ENCODE results near the gene PPP6R3. TPM values are rescaled to one million over a fixed set of nuclear protein-coding genes. Genes with fewer than 3 reads are reported as not detected.

PPP6R3 gene
- polyA plus RNA-seq, 1 donor (not counting 4 experiments of a cell fraction or from before 2014, with no cell fraction given): 50.2 TPM

DNA sequence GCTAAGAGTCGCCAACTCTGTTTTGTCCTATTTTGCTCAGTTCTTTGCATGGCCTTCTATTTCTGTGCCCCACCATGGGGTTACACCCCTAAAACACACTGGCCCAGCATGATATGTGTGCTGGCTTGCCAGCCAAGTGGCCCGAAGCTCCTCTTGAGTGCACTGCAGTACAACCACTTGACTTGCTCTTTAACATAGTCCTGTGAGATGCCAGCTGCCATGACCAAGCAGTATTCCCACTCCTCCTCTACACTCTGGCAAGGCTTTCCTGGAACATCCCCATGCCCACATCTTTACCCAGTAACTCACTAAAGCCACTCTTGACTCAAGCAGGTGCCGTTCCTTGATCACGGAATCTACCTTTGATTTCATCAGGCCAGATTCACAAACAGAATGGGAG, 120.9 kb downstream of the PPP6R3 start:
- dilution Hi-C loops (cut with MboI; ENCODE audit: extremely low pct_ligation_motif_present, low sequenced_read_pairs): no loop called here
- no peaks in the 10 kb centered on the region for H3K27me3 ChIP-seq (ENCODE audit: control insufficient read depth, extremely low read depth, insufficient read depth, low read length)
- TF ChIP-seq, protein P1, sequence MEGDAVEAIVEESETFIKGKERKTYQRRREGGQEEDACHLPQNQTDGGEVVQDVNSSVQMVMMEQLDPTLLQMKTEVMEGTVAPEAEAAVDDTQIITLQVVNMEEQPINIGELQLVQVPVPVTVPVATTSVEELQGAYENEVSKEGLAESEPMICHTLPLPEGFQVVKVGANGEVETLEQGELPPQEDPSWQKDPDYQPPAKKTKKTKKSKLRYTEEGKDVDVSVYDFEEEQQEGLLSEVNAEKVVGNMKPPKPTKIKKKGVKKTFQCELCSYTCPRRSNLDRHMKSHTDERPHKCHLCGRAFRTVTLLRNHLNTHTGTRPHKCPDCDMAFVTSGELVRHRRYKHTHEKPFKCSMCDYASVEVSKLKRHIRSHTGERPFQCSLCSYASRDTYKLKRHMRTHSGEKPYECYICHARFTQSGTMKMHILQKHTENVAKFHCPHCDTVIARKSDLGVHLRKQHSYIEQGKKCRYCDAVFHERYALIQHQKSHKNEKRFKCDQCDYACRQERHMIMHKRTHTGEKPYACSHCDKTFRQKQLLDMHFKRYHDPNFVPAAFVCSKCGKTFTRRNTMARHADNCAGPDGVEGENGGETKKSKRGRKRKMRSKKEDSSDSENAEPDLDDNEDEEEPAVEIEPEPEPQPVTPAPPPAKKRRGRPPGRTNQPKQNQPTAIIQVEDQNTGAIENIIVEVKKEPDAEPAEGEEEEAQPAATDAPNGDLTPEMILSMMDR (optimal IDR thresholded peaks at IDR 0.05 in 1 of 3, IDR thresholded peaks at IDR 0.05 in 1 of 3, conservative IDR thresholded peaks at IDR 0.05 in 1 of 3; ENCODE audit: extremely low read depth in 1 of 3, insufficient read depth in 2 of 3, low read length in 3 of 3): no peak
- no peak for TF ChIP-seq EZH2 (IDR thresholded peaks at IDR 0.05; ENCODE audit: low read length)
- no peaks in the 10 kb centered on the region for H3K9me1 ChIP-seq (ENCODE audit: control insufficient read depth, extremely low read depth, insufficient read depth, low read length)
- H3K4me3 ChIP-seq (ENCODE audit: control insufficient read depth in 2 of 3, extremely low read depth in 1 of 3, insufficient read depth in 2 of 3, low read depth in 1 of 3, low read length in 3 of 3): no peak overlapping the region
- no peaks in the 10 kb centered on the region for H3K79me2 ChIP-seq (ENCODE audit: control insufficient read depth, insufficient read depth, low read length)
- no peaks in the 10 kb centered on the region for H3K9me3 ChIP-seq (ENCODE audit: control insufficient read depth, low read depth, low read length)
- no peak overlapping the region for H3K9ac ChIP-seq (ENCODE audit: control insufficient read depth, extremely low read depth, insufficient read depth, low read length)
- H2AFZ ChIP-seq (ENCODE audit: control insufficient read depth, low read length): no peak overlapping the region
- H3K27ac ChIP-seq (ENCODE audit: control insufficient read depth, insufficient read depth, low read length): no peak overlapping the region
- no peak overlapping the region for H3K4me2 ChIP-seq (ENCODE audit: control insufficient read depth, extremely low read depth, insufficient read depth, low read depth, low read length)
- no peak for FAIRE-seq
- DNase-seq (ENCODE audit: low read depth, low spot score): no peak
- peaks cover 15% of the 10 kb centered on the region for H3K4me1 ChIP-seq (ENCODE audit: control insufficient read depth, extremely low read depth, insufficient read depth, low read length)
- peaks cover 9 to 18% of the 10 kb centered on the region in 2 experiments for H3K36me3 ChIP-seq (ENCODE audit: control insufficient read depth in 2 of 2, extremely low read depth in 1 of 2, insufficient read depth in 2 of 2, low read length in 2 of 2)
- H4K20me1 ChIP-seq (ENCODE audit: control insufficient read depth, extremely low read depth, insufficient read depth, low read length): no peaks in the 10 kb centered on the region

DNA sequence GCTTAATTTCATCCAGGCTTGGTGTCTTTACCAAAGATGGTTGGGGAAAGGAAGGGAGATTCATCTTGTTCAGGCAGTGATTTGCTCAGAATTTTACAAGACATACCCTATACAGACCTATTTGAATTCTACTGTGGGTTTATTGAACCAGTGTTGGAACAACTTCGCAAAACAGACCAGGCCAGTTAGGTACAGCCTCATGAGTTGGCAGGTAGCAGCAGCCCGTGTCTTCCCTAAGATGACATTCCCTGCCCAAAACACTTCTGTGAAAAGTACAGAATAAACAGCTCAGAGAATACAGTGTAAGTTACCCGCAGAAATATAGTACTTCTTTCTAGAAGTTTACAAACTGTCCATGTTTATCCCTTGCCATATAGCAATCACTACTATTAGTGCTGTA, 121.3 kb downstream of the PPP6R3 start:
- Histone ChIP-seq H3K4me3 (ENCODE audit: control insufficient read depth in 2 of 3, extremely low read depth in 1 of 3, insufficient read depth in 2 of 3, low read depth in 1 of 3, low read length in 3 of 3) (no peak overlapping the region), H3K27ac (ENCODE audit: control insufficient read depth, insufficient read depth, low read length) (no peak overlapping the region), H4K20me1 (ENCODE audit: control insufficient read depth, extremely low read depth, insufficient read depth, low read length) (no peaks in the 10 kb centered on the region)

More for the DNA sequence above, 121.3 kb downstream of the PPP6R3 start:
- H3K27me3 ChIP-seq (ENCODE audit: control insufficient read depth, extremely low read depth, insufficient read depth, low read length): no peaks in the 10 kb centered on the region
- peaks cover 15% of the 10 kb centered on the region for H3K4me1 ChIP-seq (ENCODE audit: control insufficient read depth, extremely low read depth, insufficient read depth, low read length)
- no peak for TF ChIP-seq EZH2 (IDR thresholded peaks at IDR 0.05; ENCODE audit: low read length)
- TF ChIP-seq, protein P1 (optimal IDR thresholded peaks at IDR 0.05 in 1 of 3, IDR thresholded peaks at IDR 0.05 in 1 of 3, conservative IDR thresholded peaks at IDR 0.05 in 1 of 3; ENCODE audit: extremely low read depth in 1 of 3, insufficient read depth in 2 of 3, low read length in 3 of 3): no peak
- H2AFZ ChIP-seq (ENCODE audit: control insufficient read depth, low read length): no peak overlapping the region
- peaks cover 9 to 15% of the 10 kb centered on the region in 2 experiments for H3K36me3 ChIP-seq (ENCODE audit: control insufficient read depth in 2 of 2, extremely low read depth in 1 of 2, insufficient read depth in 2 of 2, low read length in 2 of 2)
- H3K79me2 ChIP-seq (ENCODE audit: control insufficient read depth, insufficient read depth, low read length): no peaks in the 10 kb centered on the region
- FAIRE-seq: no peak
- H3K9me1 ChIP-seq (ENCODE audit: control insufficient read depth, extremely low read depth, insufficient read depth, low read length): no peaks in the 10 kb centered on the region
- no peak overlapping the region for H3K9ac ChIP-seq (ENCODE audit: control insufficient read depth, extremely low read depth, insufficient read depth, low read length)
- no peaks in the 10 kb centered on the region for H3K9me3 ChIP-seq (ENCODE audit: control insufficient read depth, low read depth, low read length)
- no peak overlapping the region for H3K4me2 ChIP-seq (ENCODE audit: control insufficient read depth, extremely low read depth, insufficient read depth, low read depth, low read length)
- dilution Hi-C loops (cut with MboI; ENCODE audit: extremely low pct_ligation_motif_present, low sequenced_read_pairs): no loop called here
- DNase-seq (ENCODE audit: low read depth, low spot score): no peak
